PC-9 (cell line): ENCODE measurements around the gene ZNF613.
"Not testable (repeated sequence)": the region's sequence is repeated elsewhere in the genome, so short reads cannot be mapped to it uniquely, and the experiment has no call there.

Experiments
- CTCF ChIP-seq: fragments of 200-600 bp; sonication (generic); conservative IDR thresholded peaks from 2 replicates; pipeline ENCODE4 v1.6.1; 2017; ENCODE audit warnings: mixed run types, antibody characterized with exemption, mild to moderate bottlenecking, moderate library complexity
- EZH2 ChIP-seq: fragments of 200-600 bp; sonication (generic); IDR thresholded peaks from 2 replicates; pipeline ENCODE4 v1.8.0; 2017; ENCODE audit warnings: antibody characterized with exemption, low read depth

DNA sequence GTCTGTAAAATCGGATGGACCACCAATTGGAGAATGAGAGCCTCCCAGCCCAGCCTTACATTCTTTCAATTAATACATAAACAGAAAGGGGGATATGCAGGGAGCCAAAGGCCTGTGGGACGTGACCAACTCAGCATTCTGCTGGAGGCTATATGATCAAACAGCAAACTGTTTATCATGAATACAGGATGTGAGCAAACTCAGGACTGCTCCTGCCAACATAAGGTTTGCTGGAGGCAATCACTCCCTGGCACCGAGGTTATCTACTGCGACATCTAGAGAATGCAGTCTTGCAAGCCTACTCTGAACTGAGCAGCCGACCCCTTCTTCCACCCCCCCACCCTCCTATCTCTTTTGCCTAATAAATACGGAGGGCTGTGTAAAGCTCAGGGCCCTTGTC is 53.7 kb downstream of the ZNF613 start:
- TF ChIP-seq CTCF, EZH2: not testable (repeated sequence)
